MCF 10A (cell line): ENCODE data around the gene RPL32. TPM values are rescaled to one million over a fixed set of nuclear protein-coding genes. Genes with fewer than 3 reads are reported as not detected.

Source experiments
- BruUV-seq: library from RNA; stranded (reverse); fragments of 400-500 nt; replicated peaks from 2 replicates; lab custom pipeline; 2021; lab: Mats Ljungman, UMichigan
- CTCF ChIA-PET: fragments of 300-600 bp; sonication (Branson Sonifier 250); formaldehyde crosslinking; extraction: SDS; loops from one replicate; lab custom pipeline; 2021; ENCODE audit warnings: antibody characterized with exemption, inconsistent platforms; lab: Yijun Ruan, JAX
- POLR2A ChIA-PET: fragments of 300-600, 350-650 bp; sonication (Branson Sonifier 250); formaldehyde crosslinking; extraction: SDS; loops from one replicate; lab custom pipeline; 2020; ENCODE audit warnings: antibody characterized with exemption, inconsistent platforms; lab: Yijun Ruan, JAX
- DNase-seq: peaks from one replicate; pipeline ENCODE4 v3.0.0-alpha.2; 2018; ENCODE audit not compliant: unreplicated experiment
- H3K27ac Mint-ChIP-seq: one replicate; pipeline ENCODE4 v1.8.0; 2022; ENCODE audit warnings: mild to moderate bottlenecking, low read depth, mixed read lengths; ENCODE audit not compliant: unreplicated experiment
- H3K27me3 Mint-ChIP-seq: one replicate; pipeline ENCODE4 v1.8.0; 2022; ENCODE audit warnings: mixed read lengths; ENCODE audit not compliant: insufficient read depth, unreplicated experiment
- H3K36me3 Mint-ChIP-seq: one replicate; pipeline ENCODE4 v1.8.0; 2022; ENCODE audit warnings: mild to moderate bottlenecking, moderate library complexity, mixed read lengths; ENCODE audit not compliant: insufficient read depth, unreplicated experiment
- H3K4me1 Mint-ChIP-seq: one replicate; pipeline ENCODE4 v1.8.0; 2022; ENCODE audit warnings: mixed read lengths; ENCODE audit not compliant: insufficient read depth, unreplicated experiment
- H3K4me3 Mint-ChIP-seq: one replicate; pipeline ENCODE4 v1.8.0; 2022; ENCODE audit warnings: mild to moderate bottlenecking, moderate library complexity, mixed read lengths; ENCODE audit not compliant: unreplicated experiment
- H3K9me3 Mint-ChIP-seq: one replicate; pipeline ENCODE4 v1.8.0; 2022; ENCODE audit warnings: mixed read lengths; ENCODE audit not compliant: unreplicated experiment
- intact Hi-C: fragments of 100-400 bp; cut with micrococcal nuclease; formaldehyde crosslinking; loops from 2 replicates; pipeline ENCODE4 v1.14.1; 2022
- total RNA-seq: library from RNA; stranded (reverse); gene quantifications from 2 replicates; pipeline ENCODE4 v1.2.3, GENCODE V29; 2022
- TF ChIP-seq, protein P1 (sequence below): fragments of 200-600 bp; IDR thresholded peaks from one replicate; pipeline ENCODE4 v1.8.0; 2022; ENCODE audit warnings: antibody characterized with exemption, mild to moderate bottlenecking; ENCODE audit not compliant: unreplicated experiment

The RPL32 gene
- total RNA-seq, 1 experiment from 2014 or later: 2,288 TPM

DNA sequence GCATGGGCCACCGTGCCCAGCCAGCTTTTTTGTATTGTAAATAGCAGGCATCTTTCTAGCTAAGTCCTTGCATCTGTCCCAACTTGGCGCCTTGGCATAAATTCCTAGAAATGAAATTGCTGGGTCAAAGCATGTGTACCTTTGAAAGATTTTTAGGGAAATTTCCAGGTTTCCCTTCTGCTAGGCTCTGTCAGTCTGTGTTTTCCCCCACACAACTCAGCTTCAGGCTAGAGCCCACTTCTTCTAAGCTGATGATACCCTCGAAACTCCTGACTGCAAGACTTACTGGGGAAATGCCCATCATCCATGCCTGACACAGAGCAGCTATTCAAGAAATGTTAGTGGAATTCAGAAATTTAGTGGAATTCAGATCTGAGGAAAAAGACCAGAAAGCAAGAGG lies 10.8 kb upstream of the RPL32 start:
- peaks cover 19% of the 10 kb centered on the region for H3K27me3 Mint-ChIP-seq
- no peaks in the 10 kb centered on the region for H3K9me3 Mint-ChIP-seq
- ChIA-PET CTCF (interaction anchor here (0.7 to 2.5 kb wide), 3 partner anchors 10 to 1901 kb away, joined by 3 to 15 read pairs (median 4); partner anchors contain the start of gene RPL32), POLR2A (interaction anchor here (0.9 to 1.7 kb wide), 2 partner anchors 8 to 11 kb away, joined by 3 to 10 read pairs; partner anchors contain the start of gene RPL32)
- intact Hi-C loops: no loop called here
- no peak for DNase-seq
- no TSS peak for BruUV-seq
- no peaks in the 10 kb centered on the region for H3K36me3 Mint-ChIP-seq
- H3K27ac Mint-ChIP-seq: no peak overlapping the region
- H3K4me1 Mint-ChIP-seq: no peaks in the 10 kb centered on the region
- TF ChIP-seq, protein P1, sequence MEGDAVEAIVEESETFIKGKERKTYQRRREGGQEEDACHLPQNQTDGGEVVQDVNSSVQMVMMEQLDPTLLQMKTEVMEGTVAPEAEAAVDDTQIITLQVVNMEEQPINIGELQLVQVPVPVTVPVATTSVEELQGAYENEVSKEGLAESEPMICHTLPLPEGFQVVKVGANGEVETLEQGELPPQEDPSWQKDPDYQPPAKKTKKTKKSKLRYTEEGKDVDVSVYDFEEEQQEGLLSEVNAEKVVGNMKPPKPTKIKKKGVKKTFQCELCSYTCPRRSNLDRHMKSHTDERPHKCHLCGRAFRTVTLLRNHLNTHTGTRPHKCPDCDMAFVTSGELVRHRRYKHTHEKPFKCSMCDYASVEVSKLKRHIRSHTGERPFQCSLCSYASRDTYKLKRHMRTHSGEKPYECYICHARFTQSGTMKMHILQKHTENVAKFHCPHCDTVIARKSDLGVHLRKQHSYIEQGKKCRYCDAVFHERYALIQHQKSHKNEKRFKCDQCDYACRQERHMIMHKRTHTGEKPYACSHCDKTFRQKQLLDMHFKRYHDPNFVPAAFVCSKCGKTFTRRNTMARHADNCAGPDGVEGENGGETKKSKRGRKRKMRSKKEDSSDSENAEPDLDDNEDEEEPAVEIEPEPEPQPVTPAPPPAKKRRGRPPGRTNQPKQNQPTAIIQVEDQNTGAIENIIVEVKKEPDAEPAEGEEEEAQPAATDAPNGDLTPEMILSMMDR: no peak
- H3K4me3 Mint-ChIP-seq: no peak overlapping the region

DNA sequence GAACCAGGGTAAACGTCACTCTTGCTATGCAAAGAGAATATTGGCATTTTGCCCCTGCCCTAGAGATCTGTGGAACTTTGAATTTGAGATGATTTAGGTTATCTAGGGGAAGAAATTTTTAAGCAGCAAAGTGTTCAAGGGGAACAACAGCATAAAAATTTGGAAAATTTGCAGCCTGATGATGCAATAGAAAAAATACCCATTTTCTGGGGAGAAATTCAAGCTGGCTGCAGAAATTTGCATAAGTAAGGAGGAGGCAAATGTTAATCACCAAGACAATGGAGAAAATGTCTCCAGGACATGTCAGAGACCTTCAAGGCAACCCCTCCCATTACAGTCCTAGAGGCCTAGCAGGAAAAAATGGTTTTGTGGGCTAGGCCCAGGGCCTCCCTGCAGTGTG lies 4.4 kb upstream of the RPL32 start:
- H3K4me1 Mint-ChIP-seq: peaks cover 9% of the 10 kb centered on the region
- no peaks in the 10 kb centered on the region for H3K9me3 Mint-ChIP-seq
- TF ChIP-seq, protein P1: no peak
- no peaks in the 10 kb centered on the region for H3K27me3 Mint-ChIP-seq
- POLR2A ChIA-PET: no interaction called here
- CTCF ChIA-PET: no interaction called here
- H3K36me3 Mint-ChIP-seq: peaks cover 8% of the 10 kb centered on the region
- no peak overlapping the region for H3K27ac Mint-ChIP-seq
- no peak for DNase-seq
- intact Hi-C loops: no loop called here
- BruUV-seq: no TSS peak
- H3K4me3 Mint-ChIP-seq: no peak overlapping the region

DNA sequence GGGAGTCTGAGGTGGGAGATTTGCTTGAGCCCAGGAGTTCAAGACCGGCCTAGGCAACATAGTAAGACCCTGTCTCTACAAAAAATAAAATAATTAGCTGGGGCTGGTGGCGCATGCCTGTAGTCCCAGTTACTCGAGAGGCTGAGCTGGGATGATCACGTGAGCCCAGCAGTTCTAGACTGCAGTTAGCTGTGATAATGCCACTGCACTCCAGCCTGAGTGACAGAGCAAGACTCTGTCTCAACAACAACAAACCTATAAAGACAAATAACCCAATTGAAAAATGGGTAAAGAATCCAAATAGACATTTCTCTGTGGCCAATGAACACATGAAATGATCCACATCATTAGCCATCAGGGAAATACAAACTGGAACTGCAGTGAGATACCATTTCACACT lies 1.1 kb upstream of the RPL32 start:
- ChIA-PET CTCF (interaction anchor here (0.5 to 5.1 kb wide), 20 partner anchors 11 to 776 kb away, joined by 3 to 38 read pairs (median 4); partner anchors contain the start of genes TIMP4 and TMEM40), POLR2A (interaction anchor here (0.8 to 2.3 kb wide), 12 partner anchors 10 to 609 kb away, joined by 3 to 16 read pairs (median 4); partner anchors contain the start of genes RAF1 and TSEN2)
- Mint-ChIP-seq H3K36me3 (peaks cover 41% of the 10 kb centered on the region), H3K27ac (no peak overlapping the region), H3K4me1 (peaks cover 24% of the 10 kb centered on the region), H3K4me3 (peak overlapping the region; percentile 96), H3K9me3 (no peaks in the 10 kb centered on the region), H3K27me3 (no peaks in the 10 kb centered on the region)
- no TSS peak for BruUV-seq
- TF ChIP-seq, protein P1: no peak
- no peak for DNase-seq
- intact Hi-C loops: no loop called here

DNA sequence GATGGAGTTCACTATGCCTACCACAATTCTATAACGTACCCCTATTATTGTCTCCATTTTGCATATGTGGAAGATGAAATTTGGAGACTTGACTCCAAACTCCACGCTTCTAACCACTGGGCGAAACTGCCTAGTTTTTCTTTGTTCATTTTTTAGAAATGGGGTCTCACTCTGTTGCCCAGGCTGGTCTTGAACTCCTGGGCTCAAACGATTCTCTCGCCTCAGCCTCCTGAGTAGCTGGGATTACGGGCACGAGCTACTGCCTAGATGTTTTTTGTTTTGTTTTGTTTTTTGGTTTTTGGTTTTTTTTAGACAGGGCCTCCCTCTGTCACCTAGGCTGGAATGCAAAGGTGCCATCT lies 584 bp upstream of the RPL32 start:
- CTCF ChIA-PET: interaction anchor here (0.6 to 5.1 kb wide), 28 partner anchors 11 to 776 kb away, joined by 3 to 38 read pairs (median 4); partner anchors contain the start of genes TIMP4 and TMEM40
- POLR2A ChIA-PET: interaction anchor here (0.6 to 4.1 kb wide), 31 partner anchors 10 to 1810 kb away, joined by 3 to 39 read pairs (median 5); partner anchors contain the start of genes LSM3, MKRN2, RAF1 and TMEM40
- no TSS peak for BruUV-seq
- TF ChIP-seq, protein P1: no peak
- Mint-ChIP-seq H3K27me3 (no peaks in the 10 kb centered on the region), H3K27ac (peak overlapping the region; percentile 100), H3K4me3 (peak overlapping the region; percentile 96), H3K36me3 (peaks cover 47% of the 10 kb centered on the region), H3K4me1 (peaks cover 29% of the 10 kb centered on the region), H3K9me3 (no peaks in the 10 kb centered on the region)
- intact Hi-C loops: loop anchor here (1.0 kb wide), 2 partner anchors 136 to 358 kb away; partner anchors contain the start of gene TSEN2
- DNase-seq: no peak
